Measurements from ENCODE around the gene ALG1. TPM values are rescaled to one million over a fixed set of nuclear protein-coding genes. Genes with fewer than 3 reads are reported as not detected.
"Not testable (repeated sequence)": the region's sequence is repeated elsewhere in the genome, so short reads cannot be mapped to it uniquely, and the experiment has no call there.

ALG1 gene
- total and polyA plus RNA-seq, 10 of the 15 experiments (the other 5 are each of a cell fraction or from before 2014, with no cell fraction given) = 1.5 to 43.2 (median 23.8) TPM

GRCh38 chr16:5084099-5084731 lies 12.6 kb downstream of the ALG1 start:
- H3K4me2 ChIP-seq (ENCODE audit: control insufficient read depth, insufficient read depth); H3K9ac ChIP-seq (ENCODE audit: control insufficient read depth, insufficient read depth, low read length); POLR2A ChIA-PET; H2AFZ ChIP-seq (ENCODE audit: control insufficient read depth, low read depth, low read length); H4K20me1 ChIP-seq (ENCODE audit: control insufficient read depth, insufficient read depth); DNase-seq (ENCODE audit: low read depth, low spot score); H3K27me3 ChIP-seq (replicated peaks in 1 of 2; ENCODE audit: control insufficient read depth in 2 of 2, insufficient read depth in 2 of 2, low read length in 1 of 2); intact Hi-C loops (cut with micrococcal nuclease; ENCODE audit: unreplicated experiment); ATAC-seq; H3K9me3 ChIP-seq (replicated peaks; ENCODE audit: control insufficient read depth, insufficient read depth, low read length); BruUV-seq (replicated peaks); H3K4me1 ChIP-seq (ENCODE audit: control insufficient read depth, insufficient read depth, low read length); H3K36me3 ChIP-seq (ENCODE audit: control insufficient read depth in 2 of 2, insufficient read depth in 2 of 2, low read length in 1 of 2); FAIRE-seq; H3K27ac ChIP-seq (ENCODE audit: control insufficient read depth, insufficient read depth); H3K4me3 ChIP-seq; RAD21 ChIA-PET (ENCODE audit: unreplicated experiment); H3K79me2 ChIP-seq (ENCODE audit: control insufficient read depth, insufficient read depth, low read length): not testable (repeated sequence)
- CTCF ChIA-PET = interaction anchor here (0.7 to 2.0 kb wide), 9 partner anchors 9 to 234 kb away, joined by 3 to 15 read pairs (median 4); partner anchors contain the start of gene C16orf89
- 75% methylated on average over 10 of the region's 11 CpGs for WGBS (ENCODE audit: insufficient coverage, insufficient replicate concordance, low lambda C conversion rate, missing lambda C conversion rate)
- TF ChIP-seq ZBTB40 (IDR thresholded peaks at IDR 0.05; ENCODE audit: borderline replicate concordance) = peak; percentile 50; the same call in 1 of the 2 replicates
- SMC1A ChIA-PET (ENCODE audit: uncharacterized antibody, unreplicated experiment) = interaction anchor here (1.1 kb wide), 3 partner anchors 10 to 33 kb away, joined by 3 to 4 read pairs (median 3); no protein-coding TSS in a partner anchor
- in situ Hi-C loops (cut with MboI) = loop anchor here (10.0 kb wide), 1 partner anchor 239 kb away; the partner anchor contains the start of genes GLYR1 and UBN1

All from GM12878 (cell line).